Peyer's patch (tissue), 4 donors: ENCODE data around the gene GABRG2. TPM values are rescaled to one million over a fixed set of nuclear protein-coding genes. Genes with fewer than 3 reads are reported as not detected.

Experiments used
- DNase-seq, 3 donors: peaks; one replicate each; pipeline ENCODE4 v3.0.0-alpha.2; 2017 to 2019
- H3K27ac ChIP-seq, 4 donors: fragments of 200-600 bp; sonication (generic); one replicate each; pipeline ENCODE4 v1.5.1; 2016 to 2019
- H3K27me3 ChIP-seq, 2 donors: fragments of 200-600 bp; sonication (generic); one replicate each; pipeline ENCODE4 v1.5.1; 2019
- H3K36me3 ChIP-seq, 3 donors: fragments of 200-600 bp; sonication (generic); one replicate each; pipeline ENCODE4 v1.5.1; 2016 to 2019
- H3K4me1 ChIP-seq, 4 donors: fragments of 200-600 bp; sonication (generic); one replicate each; pipeline ENCODE4 v1.5.1; 2016 to 2019
- H3K4me3 ChIP-seq, 4 donors: fragments of 200-600 bp; sonication (generic); 1 replicate in 3 of 4; 2 replicates in 1 of 4; pipeline ENCODE4 v1.5.1; 2016 to 2019; ENCODE audit warnings: mild to moderate bottlenecking in 1 of 4
- H3K9me3 ChIP-seq, 4 donors: fragments of 200-600 bp; sonication (generic); one replicate each; pipeline ENCODE4 v1.5.1; 2016 to 2019; ENCODE audit warnings: mild to moderate bottlenecking in 1 of 4
- CTCF ChIP-seq, 6 experiments: fragments of 450-650 bp in 4 of 6; fragments of 200-600 bp in 2 of 6; sonication (generic) in 1 of 6; IDR thresholded peaks; one replicate each; pipeline ENCODE4 v1.5.1; 2017 to 2019; ENCODE audit warnings: antibody characterized with exemption in 6 of 6, mild to moderate bottlenecking in 3 of 6, moderate library complexity in 1 of 6
- POLR2A ChIP-seq, 2 donors: fragments of 450-650 bp; IDR thresholded peaks; one replicate each; pipeline ENCODE4 v1.5.1; 2017; ENCODE audit warnings: antibody characterized with exemption in 2 of 2, mild to moderate bottlenecking in 2 of 2, moderate library complexity in 2 of 2
- total RNA-seq, 4 donors: library from RNA; depleted of rRNA; stranded (reverse); fragments of >200 nt; gene quantifications; one replicate each; pipeline ENCODE4 v1.1.0, GENCODE V29; 2016

The GABRG2 gene
- total RNA-seq, 4 donors from 2014 or later = 0.70 TPM; not detected in 3

GRCh38 chr5:162096448-162096847 is 28.9 kb downstream of the GABRG2 start:
- Histone ChIP-seq H3K36me3 (no peaks in the 10 kb centered on the region), H3K27ac (no peak overlapping the region), H3K27me3 (no peaks in the 10 kb centered on the region), H3K4me3 (no peak overlapping the region), H3K4me1 (no peaks in the 10 kb centered on the region), H3K9me3 (no peaks in the 10 kb centered on the region)
- DNase-seq = no peak
- TF ChIP-seq CTCF (IDR thresholded peaks at IDR 0.05) (no peak), POLR2A (IDR thresholded peaks at IDR 0.05) (no peak)

GRCh38 chr5:162107591-162107990 is 40.0 kb downstream of the GABRG2 start:
- no peaks in the 10 kb centered on the region for H3K9me3 ChIP-seq
- no peak overlapping the region for H3K27ac ChIP-seq
- no peaks in the 10 kb centered on the region for H3K4me1 ChIP-seq
- TF ChIP-seq POLR2A (IDR thresholded peaks at IDR 0.05) (no peak), CTCF (IDR thresholded peaks at IDR 0.05) (no peak)
- no peaks in the 10 kb centered on the region for H3K36me3 ChIP-seq
- no peak overlapping the region for H3K4me3 ChIP-seq
- no peak for DNase-seq
- H3K27me3 ChIP-seq = no peaks in the 10 kb centered on the region

GRCh38 chr5:162119801-162120200 is 52.2 kb downstream of the GABRG2 start:
- H3K27me3 ChIP-seq = no peaks in the 10 kb centered on the region
- no peaks in the 10 kb centered on the region for H3K9me3 ChIP-seq
- DNase-seq = no peak
- H3K27ac ChIP-seq = no peak overlapping the region
- H3K4me1 ChIP-seq = no peaks in the 10 kb centered on the region
- TF ChIP-seq CTCF (IDR thresholded peaks at IDR 0.05) (no peak), POLR2A (IDR thresholded peaks at IDR 0.05) (no peak)
- no peak overlapping the region for H3K4me3 ChIP-seq
- H3K36me3 ChIP-seq = no peaks in the 10 kb centered on the region

- H3K27ac ChIP-seq = no peak overlapping the region
- no peaks in the 10 kb centered on the region for H3K36me3 ChIP-seq
- no peaks in the 10 kb centered on the region for H3K4me1 ChIP-seq
- TF ChIP-seq CTCF (IDR thresholded peaks at IDR 0.05) = no peak
- no peak for TF ChIP-seq POLR2A (IDR thresholded peaks at IDR 0.05)
- no peak overlapping the region for H3K4me3 ChIP-seq
- DNase-seq = no peak
- H3K27me3 ChIP-seq = no peaks in the 10 kb centered on the region
- no peaks in the 10 kb centered on the region for H3K9me3 ChIP-seq
Measured at GRCh38 chr5:162128117-162128516, 60.5 kb downstream of the GABRG2 start.

GRCh38 chr5:162132348-162132747 is 64.8 kb downstream of the GABRG2 start:
- Histone ChIP-seq H3K27me3 (no peaks in the 10 kb centered on the region), H3K4me1 (no peaks in the 10 kb centered on the region)
- TF ChIP-seq CTCF (IDR thresholded peaks at IDR 0.05) = no peak
- no peak for TF ChIP-seq POLR2A (IDR thresholded peaks at IDR 0.05)

GRCh38 chr5:162139190-162139589 is 71.6 kb downstream of the GABRG2 start:
- TF ChIP-seq POLR2A (IDR thresholded peaks at IDR 0.05) (no peak), CTCF (IDR thresholded peaks at IDR 0.05) (no peak)
- Histone ChIP-seq H3K4me3 (no peak overlapping the region), H3K9me3 (no peaks in the 10 kb centered on the region), H3K4me1 (no peaks in the 10 kb centered on the region), H3K27me3 (no peaks in the 10 kb centered on the region), H3K36me3 (no peaks in the 10 kb centered on the region), H3K27ac (no peak overlapping the region)
- DNase-seq = no peak

More at GRCh38 chr5:162132348-162132747, 64.8 kb downstream of the GABRG2 start:
- Histone ChIP-seq H3K4me3 (no peak overlapping the region), H3K9me3 (no peaks in the 10 kb centered on the region), H3K27ac (no peak overlapping the region), H3K36me3 (no peaks in the 10 kb centered on the region)
- no peak for DNase-seq
